K562 (cell line): Measurements from ENCODE around the gene SP6. TPM values are rescaled to one million over a fixed set of nuclear protein-coding genes. Genes with fewer than 3 reads are reported as not detected.

ENCODE experiments used
- BCOR ChIP-seq: fragments of 450-650 bp; IDR thresholded peaks from 2 replicates; pipeline ENCODE4 v1.6.1; 2016
- CHD1 ChIP-seq: fragments of 200-600 bp; sonication (generic); IDR thresholded peaks from one replicate; pipeline ENCODE4 v1.6.1; 2012; ENCODE audit warnings: mild to moderate bottlenecking, moderate library complexity, low read length, inconsistent platforms
- FOXP1 ChIP-seq: sonication (generic); formaldehyde crosslinking; IDR thresholded peaks from 2 replicates; pipeline ENCODE4 v1.8.0; 2022; ENCODE audit warnings: mild to moderate bottlenecking, missing genetic modification reagents
- GTF2A2 ChIP-seq: IDR thresholded peaks from 2 replicates; pipeline ENCODE4 v1.6.1; 2016; ENCODE audit warnings: mild to moderate bottlenecking, missing genetic modification characterization, missing compliant biosample characterization
- HDGF ChIP-seq: fragments of 450-650 bp; IDR thresholded peaks from 2 replicates; pipeline ENCODE4 v1.6.1; 2016
- HES1 ChIP-seq: fragments of 450-650 bp; IDR thresholded peaks from 2 replicates; pipeline ENCODE4 v1.6.1; 2016; ENCODE audit warnings: low read depth, mild to moderate bottlenecking, moderate library complexity
- MCM3 ChIP-seq: fragments of 450-650 bp; IDR thresholded peaks from 2 replicates; pipeline ENCODE4 v1.6.1; 2016
- NR2F6 ChIP-seq: fragments of 450-650 bp; formaldehyde crosslinking; IDR thresholded peaks from 2 replicates; pipeline ENCODE4 v1.4.0; 2020; ENCODE audit warnings: mild to moderate bottlenecking
- SOX6 ChIP-seq: fragments of 450-650 bp; IDR thresholded peaks from 2 replicates; pipeline ENCODE4 v1.6.1; 2014; ENCODE audit warnings: mild to moderate bottlenecking
- SP1 ChIP-seq: sonication (generic); formaldehyde crosslinking; IDR thresholded peaks from 2 replicates; pipeline ENCODE4 v1.8.1; 2022; ENCODE audit warnings: mild to moderate bottlenecking, missing genetic modification reagents
- STAG1 ChIP-seq: sonication (generic); formaldehyde crosslinking; IDR thresholded peaks from 2 replicates; pipeline ENCODE4 v1.5.0; 2020; ENCODE audit warnings: missing genetic modification reagents, borderline replicate concordance
- TBL1XR1 ChIP-seq, 2 experiments: IDR thresholded peaks; 2 replicates each; pipeline ENCODE4 v1.6.1; 2012; ENCODE audit warnings: improper control_type of control experiment in 2 of 2, low read length in 2 of 2, mild to moderate bottlenecking in 1 of 2
- ZBED1 ChIP-seq: IDR thresholded peaks from 2 replicates; pipeline ENCODE4 v1.6.1; 2014
- ZNF197 ChIP-seq: fragments of 200-800 bp; sonication (Bioruptor generic); IDR thresholded peaks from 2 replicates; pipeline ENCODE4 v1.6.1; 2016; ENCODE audit warnings: low read depth, missing genetic modification characterization, missing compliant biosample characterization
- ZNF445 ChIP-seq: fragments of 250-450 bp; sonication (Bioruptor Pico); IDR thresholded peaks from 2 replicates; pipeline ENCODE4 v1.4.0; 2020; ENCODE audit warnings: low read depth, mild to moderate bottlenecking, moderate library complexity
- ZNF518B ChIP-seq: fragments of 250-450 bp; sonication (Bioruptor Pico); IDR thresholded peaks from 2 replicates; pipeline ENCODE4 v1.5.0; 2021; ENCODE audit warnings: mild to moderate bottlenecking, moderate library complexity
- ZNF75A ChIP-seq: fragments of 450-650 bp; formaldehyde crosslinking; IDR thresholded peaks from 2 replicates; pipeline ENCODE4 v1.4.0; 2020; ENCODE audit warnings: mild to moderate bottlenecking
- ZNF79 ChIP-seq: fragments of 250-450 bp; sonication (Bioruptor Pico); IDR thresholded peaks from 2 replicates; pipeline ENCODE4 v1.4.0; 2020; ENCODE audit warnings: low read depth, mild to moderate bottlenecking, moderate library complexity
- polyA plus RNA-seq, 8 experiments: library from polyadenylated mRNA; depleted of rRNA in 4 of 8; stranded (reverse) in 5 of 8; unstranded in 3 of 8; fragments of >200 nt; fragmentation: Nextera tagmentation in 2 of 8; fragmentation: Illumina TruSeq in 1 of 8; extraction: Ambion mirVana in 2 of 8; extraction: Trizol in 1 of 8; gene quantifications; 2 replicates each; pipeline versions ENCODE4 v1.2.1 to v1.2.3, GENCODE V29; 2011 to 2014; ENCODE audit warnings: inconsistent platforms in 1 of 8, missing spikeins in 1 of 8
- total RNA-seq, 7 experiments: library from RNA; depleted of rRNA in 6 of 7; stranded (reverse); fragments of >200 nt in 6 of 7; fragmentation: Illumina TruSeq in 2 of 7; extraction: Trizol in 2 of 7; gene quantifications; 2 replicates each; pipeline versions ENCODE4 v1.2.1 to v1.2.3, GENCODE V29; 2011 to 2021; ENCODE audit warnings: low replicate concordance in 1 of 7
- TF ChIP-seq, protein P1 (sequence below): fragments of 250-450 bp; sonication (Bioruptor Pico); IDR thresholded peaks from 2 replicates; pipeline ENCODE4 v1.5.0; 2021
- TF ChIP-seq, protein P2 (sequence below): fragments of 450-650 bp; conservative IDR thresholded peaks from 2 replicates; pipeline ENCODE4 v1.6.1; 2016; ENCODE audit warnings: missing genetic modification characterization, low read depth, mild to moderate bottlenecking, missing compliant biosample characterization, moderate library complexity
- TF ChIP-seq, protein P3 (sequence below): fragments of 250-450 bp; sonication (Bioruptor Pico); IDR thresholded peaks from 2 replicates; pipeline ENCODE4 v1.4.0; 2020; ENCODE audit warnings: mild to moderate bottlenecking, moderate library complexity

The SP6 gene
- total and polyA plus RNA-seq, 9 of the 15 experiments (the other 6 are each of a cell fraction or from before 2014, with no cell fraction given): 0.11 to 7.9 (median 2.2) TPM

GRCh38 chr17:47840742-47841487, 10.0 kb downstream of the SP6 start, which contains the start of gene SCRN2 (continued):
- no peak for TF ChIP-seq CHD1
- TF ChIP-seq, protein P1, sequence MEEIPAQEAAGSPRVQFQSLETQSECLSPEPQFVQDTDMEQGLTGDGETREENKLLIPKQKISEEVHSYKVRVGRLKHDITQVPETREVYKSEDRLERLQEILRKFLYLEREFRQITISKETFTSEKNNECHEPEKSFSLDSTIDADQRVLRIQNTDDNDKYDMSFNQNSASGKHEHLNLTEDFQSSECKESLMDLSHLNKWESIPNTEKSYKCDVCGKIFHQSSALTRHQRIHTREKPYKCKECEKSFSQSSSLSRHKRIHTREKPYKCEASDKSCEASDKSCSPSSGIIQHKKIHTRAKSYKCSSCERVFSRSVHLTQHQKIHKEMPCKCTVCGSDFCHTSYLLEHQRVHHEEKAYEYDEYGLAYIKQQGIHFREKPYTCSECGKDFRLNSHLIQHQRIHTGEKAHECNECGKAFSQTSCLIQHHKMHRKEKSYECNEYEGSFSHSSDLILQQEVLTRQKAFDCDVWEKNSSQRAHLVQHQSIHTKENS (CRISPR knock-in tag): no peak
- TF ChIP-seq ZNF445 (CRISPR knock-in tag): no peak
- no peak for TF ChIP-seq MCM3
- TF ChIP-seq BCOR: no peak
- 0 out of 2 replicates have a peak, but pooled peaks have one; percentile 31 for TF ChIP-seq FOXP1 (CRISPR knock-in tag)
- TF ChIP-seq HDGF: peak; percentile 65; the same call in 1 of the 2 replicates
- TF ChIP-seq, protein P2, sequence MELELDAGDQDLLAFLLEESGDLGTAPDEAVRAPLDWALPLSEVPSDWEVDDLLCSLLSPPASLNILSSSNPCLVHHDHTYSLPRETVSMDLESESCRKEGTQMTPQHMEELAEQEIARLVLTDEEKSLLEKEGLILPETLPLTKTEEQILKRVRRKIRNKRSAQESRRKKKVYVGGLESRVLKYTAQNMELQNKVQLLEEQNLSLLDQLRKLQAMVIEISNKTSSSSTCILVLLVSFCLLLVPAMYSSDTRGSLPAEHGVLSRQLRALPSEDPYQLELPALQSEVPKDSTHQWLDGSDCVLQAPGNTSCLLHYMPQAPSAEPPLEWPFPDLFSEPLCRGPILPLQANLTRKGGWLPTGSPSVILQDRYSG: no peak
- no peak for TF ChIP-seq SOX6
- TF ChIP-seq ZNF79 (CRISPR knock-in tag): no peak
- TF ChIP-seq ZBED1: peak; percentile 70; the same call in 1 of the 2 replicates
- no peak for TF ChIP-seq GTF2A2 (tag)
- TF ChIP-seq NR2F6 (CRISPR knock-in tag): no peak
- TF ChIP-seq ZNF75A (CRISPR knock-in tag): no peak
- TF ChIP-seq, protein P3, sequence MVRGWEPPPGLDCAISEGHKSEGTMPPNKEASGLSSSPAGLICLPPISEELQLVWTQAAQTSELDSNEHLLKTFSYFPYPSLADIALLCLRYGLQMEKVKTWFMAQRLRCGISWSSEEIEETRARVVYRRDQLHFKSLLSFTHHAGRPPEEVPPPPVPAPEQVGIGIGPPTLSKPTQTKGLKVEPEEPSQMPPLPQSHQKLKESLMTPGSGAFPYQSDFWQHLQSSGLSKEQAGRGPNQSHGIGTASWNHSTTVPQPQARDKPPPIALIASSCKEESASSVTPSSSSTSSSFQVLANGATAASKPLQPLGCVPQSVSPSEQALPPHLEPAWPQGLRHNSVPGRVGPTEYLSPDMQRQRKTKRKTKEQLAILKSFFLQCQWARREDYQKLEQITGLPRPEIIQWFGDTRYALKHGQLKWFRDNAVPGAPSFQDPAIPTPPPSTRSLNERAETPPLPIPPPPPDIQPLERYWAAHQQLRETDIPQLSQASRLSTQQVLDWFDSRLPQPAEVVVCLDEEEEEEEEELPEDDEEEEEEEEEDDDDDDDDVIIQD (CRISPR knock-in tag): no peak
- peak; percentile 72 for TF ChIP-seq SP1 (CRISPR knock-in tag)
- no peak for TF ChIP-seq ZNF518B
- no peak for TF ChIP-seq ZNF197
- peak; percentile 98 for TF ChIP-seq STAG1 (CRISPR knock-in tag)
- TF ChIP-seq TBL1XR1 (IDR thresholded peaks at IDR 0.05; ENCODE audit: low read length in 2 of 2): no peak
- TF ChIP-seq HES1: no peak
